ENCODE results near the gene PPP3CA. TPM values are rescaled to one million over a fixed set of nuclear protein-coding genes. Genes with fewer than 3 reads are reported as not detected.
A peak's percentile ranks its signal among the peaks of the same experiment; 100 is the strongest.
"Not testable (repeated sequence)": the region's sequence is repeated elsewhere in the genome, so short reads cannot be mapped to it uniquely, and the experiment has no call there.

Gene PPP3CA
- total and polyA plus RNA-seq, 2 donors (not counting 1 experiment from before 2014, with no cell fraction given): 66.4 to 79.3 TPM

GRCh38 chr4:101183221-101183620 lies 164.1 kb downstream of the PPP3CA start:
- Histone ChIP-seq H3K4me3 (replicated peaks in 1 of 4; ENCODE audit: control extremely low read depth in 1 of 4, insufficient read depth in 1 of 4, low read depth in 3 of 4, low read length in 4 of 4) (no peak overlapping the region), H3K27me3 (ENCODE audit: control insufficient read depth, insufficient read depth, low read length) (no peaks in the 10 kb centered on the region), H3K36me3 (ENCODE audit: control insufficient read depth, insufficient read depth, low read length) (no peaks in the 10 kb centered on the region), H3K9me3 (ENCODE audit: control insufficient read depth, insufficient read depth, low read depth, low read length) (no peaks in the 10 kb centered on the region), H3K4me1 (ENCODE audit: control insufficient read depth, extremely low read depth, insufficient read depth, low read length) (peaks cover 2% of the 10 kb centered on the region), H3K9ac (ENCODE audit: insufficient read depth, low read length) (no peak overlapping the region), H3K4me2 (ENCODE audit: extremely low read depth, insufficient read depth, low read length) (no peak overlapping the region), H2AFZ (ENCODE audit: low read length) (no peak overlapping the region), H3K79me2 (ENCODE audit: control insufficient read depth, insufficient read depth, low read length) (peaks cover 3% of the 10 kb centered on the region), H4K20me1 (ENCODE audit: control insufficient read depth, extremely low read depth, insufficient read depth, low read length) (no peaks in the 10 kb centered on the region), H3K27ac (ENCODE audit: insufficient read depth, low read length) (no peak overlapping the region)
- DNase-seq (ENCODE audit: low read depth in 2 of 2): no peak
- no peak for TF ChIP-seq EZH2 (IDR thresholded peaks at IDR 0.05; ENCODE audit: low read length, missing control alignments)
- no peak for TF ChIP-seq CTCF (conservative IDR thresholded peaks at IDR 0.05 in 1 of 2, IDR thresholded peaks at IDR 0.05 in 1 of 2; ENCODE audit: low read depth in 1 of 2, low read length in 2 of 2)

DNA sequence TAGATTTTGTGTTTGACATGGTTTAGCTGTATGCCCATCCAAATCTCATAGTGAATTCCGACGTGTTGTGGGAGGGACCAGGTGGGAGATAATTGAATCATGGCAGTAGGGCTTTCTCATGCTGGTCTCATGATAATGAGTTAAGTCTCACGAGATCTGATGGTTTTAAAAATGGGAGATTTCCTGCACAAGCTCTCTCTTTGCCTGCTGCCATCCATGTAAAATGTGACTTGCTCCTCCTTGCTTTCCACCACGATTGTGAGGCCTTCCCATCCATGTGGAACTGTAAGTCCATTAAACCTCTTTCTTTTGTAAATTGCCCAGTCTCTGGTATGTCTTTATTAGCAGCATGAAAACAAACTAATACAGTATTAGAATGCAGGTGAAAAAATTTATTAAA lies 164.6 kb downstream of the PPP3CA start:
- not testable (repeated sequence) for DNase-seq (ENCODE audit: low read depth in 2 of 2); H2AFZ ChIP-seq (ENCODE audit: low read length); H3K4me3 ChIP-seq (replicated peaks in 1 of 4; ENCODE audit: control extremely low read depth in 1 of 4, insufficient read depth in 1 of 4, low read depth in 3 of 4, low read length in 4 of 4); H3K4me1 ChIP-seq (ENCODE audit: control insufficient read depth, extremely low read depth, insufficient read depth, low read length); H3K27me3 ChIP-seq (ENCODE audit: control insufficient read depth, insufficient read depth, low read length); H3K36me3 ChIP-seq (ENCODE audit: control insufficient read depth, insufficient read depth, low read length); H3K79me2 ChIP-seq (ENCODE audit: control insufficient read depth, insufficient read depth, low read length); H3K9me3 ChIP-seq (ENCODE audit: control insufficient read depth, insufficient read depth, low read depth, low read length); H3K27ac ChIP-seq (ENCODE audit: insufficient read depth, low read length); H4K20me1 ChIP-seq (ENCODE audit: control insufficient read depth, extremely low read depth, insufficient read depth, low read length); H3K9ac ChIP-seq (ENCODE audit: insufficient read depth, low read length); H3K4me2 ChIP-seq (ENCODE audit: extremely low read depth, insufficient read depth, low read length)

DNA sequence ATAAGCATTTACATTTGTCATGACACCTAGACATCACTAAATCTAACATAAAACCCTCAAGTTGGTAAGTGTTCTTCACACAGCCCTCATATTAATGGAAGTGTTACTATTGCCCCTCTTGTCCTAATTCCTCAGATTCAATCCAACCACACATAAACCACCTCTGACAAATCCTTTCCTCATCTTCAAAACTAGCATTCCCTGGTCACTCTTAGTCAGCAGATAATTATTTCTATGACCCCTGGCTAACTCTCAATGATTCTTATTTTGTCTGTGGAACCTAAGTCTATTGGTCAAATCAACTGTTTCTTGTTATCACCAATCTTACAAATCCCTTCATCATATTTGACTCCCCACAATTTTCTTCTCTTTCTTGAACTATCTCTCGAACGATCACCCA lies 168.6 kb downstream of the PPP3CA start:
- TF ChIP-seq EZH2 (IDR thresholded peaks at IDR 0.05; ENCODE audit: low read length, missing control alignments) (no peak), CTCF (conservative IDR thresholded peaks at IDR 0.05 in 1 of 2, IDR thresholded peaks at IDR 0.05 in 1 of 2; ENCODE audit: low read depth in 1 of 2, low read length in 2 of 2) (no peak)
- Histone ChIP-seq H3K27ac (ENCODE audit: insufficient read depth, low read length) (no peak overlapping the region), H3K9ac (ENCODE audit: insufficient read depth, low read length) (no peak overlapping the region), H3K27me3 (ENCODE audit: control insufficient read depth, insufficient read depth, low read length) (no peaks in the 10 kb centered on the region), H4K20me1 (ENCODE audit: control insufficient read depth, extremely low read depth, insufficient read depth, low read length) (no peaks in the 10 kb centered on the region), H3K36me3 (ENCODE audit: control insufficient read depth, insufficient read depth, low read length) (no peaks in the 10 kb centered on the region), H2AFZ (ENCODE audit: low read length) (no peak overlapping the region), H3K4me2 (ENCODE audit: extremely low read depth, insufficient read depth, low read length) (no peak overlapping the region), H3K79me2 (ENCODE audit: control insufficient read depth, insufficient read depth, low read length) (peaks cover 3% of the 10 kb centered on the region), H3K9me3 (ENCODE audit: control insufficient read depth, insufficient read depth, low read depth, low read length) (no peaks in the 10 kb centered on the region), H3K4me1 (ENCODE audit: control insufficient read depth, extremely low read depth, insufficient read depth, low read length) (no peaks in the 10 kb centered on the region), H3K4me3 (replicated peaks in 1 of 4; ENCODE audit: control extremely low read depth in 1 of 4, insufficient read depth in 1 of 4, low read depth in 3 of 4, low read length in 4 of 4) (no peak overlapping the region)
- DNase-seq (ENCODE audit: low read depth in 2 of 2): peak in 1 of 2 donors; percentile 82
